K562 (cell line): Measurements from ENCODE around the gene CBL. TPM values are rescaled to one million over a fixed set of nuclear protein-coding genes. Genes with fewer than 3 reads are reported as not detected.
A peak's percentile ranks its signal among the peaks of the same experiment; 100 is the strongest.

ENCODE experiments used
- DMBX1 ChIP-seq: fragments of 250-450 bp; sonication (Bioruptor Pico); IDR thresholded peaks from 2 replicates; pipeline ENCODE4 v1.8.0; 2022; ENCODE audit warnings: inconsistent platforms, mild to moderate bottlenecking, moderate library complexity, borderline replicate concordance
- NEUROD1 ChIP-seq: fragments of 150-350 bp; IDR thresholded peaks from 2 replicates; pipeline ENCODE4 v1.6.1; 2014; ENCODE audit warnings: borderline replicate concordance, low read length, low read depth; ENCODE audit not compliant: partially characterized antibody
- RBM17 ChIP-seq: fragments of 200-400 bp; formaldehyde crosslinking; IDR thresholded peaks from 2 replicates; pipeline ENCODE4 v1.6.1; 2017; ENCODE audit warnings: low read depth, mild to moderate bottlenecking, low read length, borderline replicate concordance
- SMARCA4 ChIP-seq: fragments of 450-650 bp; IDR thresholded peaks from 2 replicates; pipeline ENCODE4 v1.6.1; 2016
- TRIM24 ChIP-seq, 2 experiments: fragments of 450-650 bp; IDR thresholded peaks; 2 replicates each; pipeline ENCODE4 v1.6.1; 2016
- polyA plus RNA-seq, 8 experiments: library from polyadenylated mRNA; depleted of rRNA in 4 of 8; stranded (reverse) in 5 of 8; unstranded in 3 of 8; fragments of >200 nt; fragmentation: Nextera tagmentation in 2 of 8; fragmentation: Illumina TruSeq in 1 of 8; extraction: Ambion mirVana in 2 of 8; extraction: Trizol in 1 of 8; gene quantifications; 2 replicates each; pipeline versions ENCODE4 v1.2.1 to v1.2.3, GENCODE V29; 2011 to 2014; ENCODE audit warnings: inconsistent platforms in 1 of 8, missing spikeins in 1 of 8
- total RNA-seq, 7 experiments: library from RNA; depleted of rRNA in 6 of 7; stranded (reverse); fragments of >200 nt in 6 of 7; fragmentation: Illumina TruSeq in 2 of 7; extraction: Trizol in 2 of 7; gene quantifications; 2 replicates each; pipeline versions ENCODE4 v1.2.1 to v1.2.3, GENCODE V29; 2011 to 2021; ENCODE audit warnings: low replicate concordance in 1 of 7
- TF ChIP-seq, protein P1 (sequence below), 2 experiments: fragments of 150-350 bp in 1 of 2; IDR thresholded peaks; 2 replicates each; pipeline ENCODE4 v1.6.1; 2012 to 2016; ENCODE audit warnings: low read depth in 2 of 2, low read length in 2 of 2, mild to moderate bottlenecking in 1 of 2, moderate library complexity in 1 of 2
- TF ChIP-seq, protein P2 (sequence below), 2 experiments: IDR thresholded peaks; 2 replicates each; pipeline ENCODE4 v1.6.1; 2012; ENCODE audit warnings: improper control_type of control experiment in 2 of 2, low read depth in 2 of 2, low read length in 2 of 2, borderline replicate concordance in 1 of 2
- TF ChIP-seq, protein P3 (sequence below), 2 experiments: fragments of 450-650 bp; formaldehyde crosslinking in 1 of 2; IDR thresholded peaks; 2 replicates each; pipeline versions ENCODE4 v1.4.0 to v1.6.1; 2014 to 2020; ENCODE audit warnings: mild to moderate bottlenecking in 2 of 2, borderline replicate concordance in 1 of 2, low read depth in 1 of 2

Gene CBL
- total and polyA plus RNA-seq, 9 of the 15 experiments (the other 6 are each of a cell fraction or from before 2014, with no cell fraction given): 3.2 to 24.9 (median 9.9) TPM

DNA sequence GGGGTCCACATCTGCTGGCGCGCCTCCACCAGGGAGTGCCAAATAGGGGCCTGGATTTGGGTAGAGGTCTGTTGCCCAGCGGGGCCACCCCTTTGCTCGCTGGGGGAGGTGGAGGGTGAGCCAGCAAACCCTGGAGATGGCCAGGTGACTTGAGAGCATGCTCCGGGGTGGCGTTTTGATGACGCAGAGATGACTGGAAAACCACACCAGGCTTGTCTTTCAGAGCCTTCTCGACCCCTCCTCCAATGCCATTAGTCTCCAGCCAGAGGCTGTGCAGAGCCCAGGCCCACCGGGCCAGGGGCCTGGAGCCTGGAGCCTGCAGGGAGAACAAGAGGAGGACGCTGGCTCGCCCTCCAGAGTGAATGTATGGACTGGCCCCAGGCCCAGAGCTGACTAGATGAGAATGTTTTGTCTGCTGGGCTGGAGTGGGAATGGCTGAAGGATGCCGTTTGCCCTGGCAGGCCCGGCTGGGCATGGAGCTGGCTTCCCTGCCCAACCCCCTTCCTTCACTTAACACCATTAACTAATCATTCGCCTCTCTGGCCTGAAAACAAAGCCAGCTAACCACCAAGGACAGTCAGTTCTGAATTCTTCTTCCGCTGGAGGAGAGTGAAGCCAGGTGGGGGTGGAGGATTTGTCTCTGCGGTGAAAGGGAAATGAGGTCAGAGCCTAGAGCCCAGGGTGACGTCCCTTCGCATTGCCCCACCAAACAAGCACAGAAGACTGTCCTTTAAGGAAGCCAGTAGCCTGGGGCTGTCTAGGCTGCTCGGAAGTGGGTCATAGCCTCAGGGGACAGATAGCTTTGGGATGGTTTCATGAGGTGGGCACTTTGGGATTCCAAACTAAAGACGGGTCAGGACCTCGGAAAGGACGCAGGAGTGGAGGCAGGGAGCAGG, 112.3 kb downstream of the CBL start (continued):
- TF ChIP-seq SMARCA4 (no peak), DMBX1 (CRISPR knock-in tag) (peak; percentile 68), TRIM24 (IDR thresholded peaks at IDR 0.05) (peak in 1 of 2 experiments; percentile 8; a peak in 1 of 4 replicates), NEUROD1 (peak; percentile 67), RBM17 (no peak)
- TF ChIP-seq, protein P1, sequence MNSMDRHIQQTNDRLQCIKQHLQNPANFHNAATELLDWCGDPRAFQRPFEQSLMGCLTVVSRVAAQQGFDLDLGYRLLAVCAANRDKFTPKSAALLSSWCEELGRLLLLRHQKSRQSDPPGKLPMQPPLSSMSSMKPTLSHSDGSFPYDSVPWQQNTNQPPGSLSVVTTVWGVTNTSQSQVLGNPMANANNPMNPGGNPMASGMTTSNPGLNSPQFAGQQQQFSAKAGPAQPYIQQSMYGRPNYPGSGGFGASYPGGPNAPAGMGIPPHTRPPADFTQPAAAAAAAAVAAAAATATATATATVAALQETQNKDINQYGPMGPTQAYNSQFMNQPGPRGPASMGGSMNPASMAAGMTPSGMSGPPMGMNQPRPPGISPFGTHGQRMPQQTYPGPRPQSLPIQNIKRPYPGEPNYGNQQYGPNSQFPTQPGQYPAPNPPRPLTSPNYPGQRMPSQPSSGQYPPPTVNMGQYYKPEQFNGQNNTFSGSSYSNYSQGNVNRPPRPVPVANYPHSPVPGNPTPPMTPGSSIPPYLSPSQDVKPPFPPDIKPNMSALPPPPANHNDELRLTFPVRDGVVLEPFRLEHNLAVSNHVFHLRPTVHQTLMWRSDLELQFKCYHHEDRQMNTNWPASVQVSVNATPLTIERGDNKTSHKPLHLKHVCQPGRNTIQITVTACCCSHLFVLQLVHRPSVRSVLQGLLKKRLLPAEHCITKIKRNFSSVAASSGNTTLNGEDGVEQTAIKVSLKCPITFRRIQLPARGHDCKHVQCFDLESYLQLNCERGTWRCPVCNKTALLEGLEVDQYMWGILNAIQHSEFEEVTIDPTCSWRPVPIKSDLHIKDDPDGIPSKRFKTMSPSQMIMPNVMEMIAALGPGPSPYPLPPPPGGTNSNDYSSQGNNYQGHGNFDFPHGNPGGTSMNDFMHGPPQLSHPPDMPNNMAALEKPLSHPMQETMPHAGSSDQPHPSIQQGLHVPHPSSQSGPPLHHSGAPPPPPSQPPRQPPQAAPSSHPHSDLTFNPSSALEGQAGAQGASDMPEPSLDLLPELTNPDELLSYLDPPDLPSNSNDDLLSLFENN (IDR thresholded peaks at IDR 0.05; ENCODE audit: low read depth in 2 of 2, low read length in 2 of 2): peak in 1 of 2 experiments; percentile 20; a peak in 1 of 4 replicates
- TF ChIP-seq, protein P2, sequence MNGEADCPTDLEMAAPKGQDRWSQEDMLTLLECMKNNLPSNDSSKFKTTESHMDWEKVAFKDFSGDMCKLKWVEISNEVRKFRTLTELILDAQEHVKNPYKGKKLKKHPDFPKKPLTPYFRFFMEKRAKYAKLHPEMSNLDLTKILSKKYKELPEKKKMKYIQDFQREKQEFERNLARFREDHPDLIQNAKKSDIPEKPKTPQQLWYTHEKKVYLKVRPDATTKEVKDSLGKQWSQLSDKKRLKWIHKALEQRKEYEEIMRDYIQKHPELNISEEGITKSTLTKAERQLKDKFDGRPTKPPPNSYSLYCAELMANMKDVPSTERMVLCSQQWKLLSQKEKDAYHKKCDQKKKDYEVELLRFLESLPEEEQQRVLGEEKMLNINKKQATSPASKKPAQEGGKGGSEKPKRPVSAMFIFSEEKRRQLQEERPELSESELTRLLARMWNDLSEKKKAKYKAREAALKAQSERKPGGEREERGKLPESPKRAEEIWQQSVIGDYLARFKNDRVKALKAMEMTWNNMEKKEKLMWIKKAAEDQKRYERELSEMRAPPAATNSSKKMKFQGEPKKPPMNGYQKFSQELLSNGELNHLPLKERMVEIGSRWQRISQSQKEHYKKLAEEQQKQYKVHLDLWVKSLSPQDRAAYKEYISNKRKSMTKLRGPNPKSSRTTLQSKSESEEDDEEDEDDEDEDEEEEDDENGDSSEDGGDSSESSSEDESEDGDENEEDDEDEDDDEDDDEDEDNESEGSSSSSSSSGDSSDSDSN (IDR thresholded peaks at IDR 0.05; ENCODE audit: borderline replicate concordance in 1 of 2, low read depth in 2 of 2, low read length in 2 of 2): peak in 1 of 2 experiments; percentile 52; a peak in 1 of 4 replicates
- TF ChIP-seq, protein P3, sequence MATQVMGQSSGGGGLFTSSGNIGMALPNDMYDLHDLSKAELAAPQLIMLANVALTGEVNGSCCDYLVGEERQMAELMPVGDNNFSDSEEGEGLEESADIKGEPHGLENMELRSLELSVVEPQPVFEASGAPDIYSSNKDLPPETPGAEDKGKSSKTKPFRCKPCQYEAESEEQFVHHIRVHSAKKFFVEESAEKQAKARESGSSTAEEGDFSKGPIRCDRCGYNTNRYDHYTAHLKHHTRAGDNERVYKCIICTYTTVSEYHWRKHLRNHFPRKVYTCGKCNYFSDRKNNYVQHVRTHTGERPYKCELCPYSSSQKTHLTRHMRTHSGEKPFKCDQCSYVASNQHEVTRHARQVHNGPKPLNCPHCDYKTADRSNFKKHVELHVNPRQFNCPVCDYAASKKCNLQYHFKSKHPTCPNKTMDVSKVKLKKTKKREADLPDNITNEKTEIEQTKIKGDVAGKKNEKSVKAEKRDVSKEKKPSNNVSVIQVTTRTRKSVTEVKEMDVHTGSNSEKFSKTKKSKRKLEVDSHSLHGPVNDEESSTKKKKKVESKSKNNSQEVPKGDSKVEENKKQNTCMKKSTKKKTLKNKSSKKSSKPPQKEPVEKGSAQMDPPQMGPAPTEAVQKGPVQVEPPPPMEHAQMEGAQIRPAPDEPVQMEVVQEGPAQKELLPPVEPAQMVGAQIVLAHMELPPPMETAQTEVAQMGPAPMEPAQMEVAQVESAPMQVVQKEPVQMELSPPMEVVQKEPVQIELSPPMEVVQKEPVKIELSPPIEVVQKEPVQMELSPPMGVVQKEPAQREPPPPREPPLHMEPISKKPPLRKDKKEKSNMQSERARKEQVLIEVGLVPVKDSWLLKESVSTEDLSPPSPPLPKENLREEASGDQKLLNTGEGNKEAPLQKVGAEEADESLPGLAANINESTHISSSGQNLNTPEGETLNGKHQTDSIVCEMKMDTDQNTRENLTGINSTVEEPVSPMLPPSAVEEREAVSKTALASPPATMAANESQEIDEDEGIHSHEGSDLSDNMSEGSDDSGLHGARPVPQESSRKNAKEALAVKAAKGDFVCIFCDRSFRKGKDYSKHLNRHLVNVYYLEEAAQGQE (IDR thresholded peaks at IDR 0.05; ENCODE audit: borderline replicate concordance): 0 out of 2 replicates have a peak, but pooled peaks have one; percentile 2
- TF ChIP-seq, protein P3 (CRISPR knock-in tag; IDR thresholded peaks at IDR 0.05; ENCODE audit: low read depth): no peak
